GM13977 (cell line): Measurements from ENCODE around the gene RAP1GDS1.

Source experiments
- DNase-seq: peaks from one replicate; pipeline ENCODE4 v3.0.0; 2012; ENCODE audit warnings: low spot score
- in situ Hi-C: fragments of 300-500 bp; cut with MboI; formaldehyde crosslinking; loops from one replicate; pipeline ENCODE4 v1.12.0; 2022; ENCODE audit warnings: low sequenced_read_pairs, low pct_unique_long_range_greater_than_20kb, mixed read lengths, inconsistent platforms; ENCODE audit not compliant: unreplicated experiment
- TF ChIP-seq, protein P1 (sequence below): IDR thresholded peaks from 2 replicates; pipeline ENCODE4 v1.5.1; 2012; ENCODE audit warnings: mild to moderate bottlenecking, control low read depth; ENCODE audit not compliant: insufficient read depth; ENCODE audit errors: extremely low read depth, missing control alignments

The RAP1GDS1 gene

DNA sequence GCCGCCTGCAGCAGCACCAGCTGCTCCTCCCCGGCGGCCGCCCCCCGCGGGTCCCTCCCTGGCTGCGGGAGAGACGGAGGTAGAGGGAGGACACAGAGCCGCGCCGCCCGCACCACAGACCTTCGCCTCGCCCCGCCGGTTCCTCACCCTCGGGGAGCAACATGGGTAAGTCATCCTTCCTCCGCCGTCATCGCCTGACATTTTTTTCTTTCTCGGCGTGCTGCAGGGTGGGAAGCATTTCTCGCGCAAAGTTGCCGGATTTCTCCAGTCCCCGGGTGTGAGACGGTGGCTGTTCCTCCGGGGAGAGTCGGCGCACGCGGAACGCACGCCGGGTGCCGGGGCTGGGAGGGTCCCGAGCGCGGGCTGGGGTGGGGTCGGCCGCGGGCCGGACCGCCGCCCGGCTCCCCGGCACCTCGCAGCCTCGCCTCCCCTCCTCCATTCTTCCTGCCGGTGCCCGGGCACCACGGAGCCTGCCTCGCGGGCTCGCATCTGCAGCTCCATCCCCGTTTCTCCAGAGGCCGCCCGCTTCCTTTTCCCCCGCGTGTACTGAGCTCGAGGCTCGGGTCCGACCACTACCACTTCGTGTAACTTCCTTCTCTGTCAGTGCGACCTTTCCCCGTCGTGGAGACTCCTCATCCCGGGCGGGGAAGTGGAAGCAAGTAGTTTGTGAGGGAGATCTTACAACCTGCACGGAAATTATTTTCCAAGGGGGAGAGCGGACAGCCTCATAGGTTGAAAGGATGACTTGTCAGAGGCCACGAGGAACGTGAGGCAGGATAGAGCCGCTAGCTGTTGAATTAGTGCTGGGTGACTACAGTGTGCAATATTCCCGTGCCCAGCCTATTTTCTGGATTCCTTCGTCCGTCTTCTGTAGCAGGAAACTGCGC lies 464 bp downstream of the RAP1GDS1 start:
- DNase-seq: peak; percentile 20
- in situ Hi-C loops: no loop called here
- TF ChIP-seq, protein P1, sequence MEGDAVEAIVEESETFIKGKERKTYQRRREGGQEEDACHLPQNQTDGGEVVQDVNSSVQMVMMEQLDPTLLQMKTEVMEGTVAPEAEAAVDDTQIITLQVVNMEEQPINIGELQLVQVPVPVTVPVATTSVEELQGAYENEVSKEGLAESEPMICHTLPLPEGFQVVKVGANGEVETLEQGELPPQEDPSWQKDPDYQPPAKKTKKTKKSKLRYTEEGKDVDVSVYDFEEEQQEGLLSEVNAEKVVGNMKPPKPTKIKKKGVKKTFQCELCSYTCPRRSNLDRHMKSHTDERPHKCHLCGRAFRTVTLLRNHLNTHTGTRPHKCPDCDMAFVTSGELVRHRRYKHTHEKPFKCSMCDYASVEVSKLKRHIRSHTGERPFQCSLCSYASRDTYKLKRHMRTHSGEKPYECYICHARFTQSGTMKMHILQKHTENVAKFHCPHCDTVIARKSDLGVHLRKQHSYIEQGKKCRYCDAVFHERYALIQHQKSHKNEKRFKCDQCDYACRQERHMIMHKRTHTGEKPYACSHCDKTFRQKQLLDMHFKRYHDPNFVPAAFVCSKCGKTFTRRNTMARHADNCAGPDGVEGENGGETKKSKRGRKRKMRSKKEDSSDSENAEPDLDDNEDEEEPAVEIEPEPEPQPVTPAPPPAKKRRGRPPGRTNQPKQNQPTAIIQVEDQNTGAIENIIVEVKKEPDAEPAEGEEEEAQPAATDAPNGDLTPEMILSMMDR: no peak

DNA sequence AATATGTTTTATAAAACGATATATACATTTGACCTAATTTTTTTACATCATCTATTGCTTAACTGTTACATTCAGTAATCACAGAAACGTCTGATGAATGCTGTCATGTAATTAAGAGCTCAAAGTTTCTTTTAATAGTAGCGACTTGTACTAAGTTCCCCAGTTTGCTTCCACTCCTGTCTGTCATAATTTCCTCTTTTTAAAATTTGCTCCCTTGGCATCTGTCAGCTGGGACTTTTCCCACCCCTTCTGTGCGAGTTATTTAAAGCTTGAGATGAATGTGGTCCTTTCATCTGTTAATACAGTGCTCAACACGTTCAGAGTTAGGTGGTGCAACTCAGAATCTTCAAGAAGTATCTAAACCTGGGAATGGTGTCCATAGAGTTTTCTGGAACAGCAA lies 1.2 kb downstream of the RAP1GDS1 start:
- TF ChIP-seq, protein P1: no peak
- no peak for DNase-seq
- in situ Hi-C loops: no loop called here

DNA sequence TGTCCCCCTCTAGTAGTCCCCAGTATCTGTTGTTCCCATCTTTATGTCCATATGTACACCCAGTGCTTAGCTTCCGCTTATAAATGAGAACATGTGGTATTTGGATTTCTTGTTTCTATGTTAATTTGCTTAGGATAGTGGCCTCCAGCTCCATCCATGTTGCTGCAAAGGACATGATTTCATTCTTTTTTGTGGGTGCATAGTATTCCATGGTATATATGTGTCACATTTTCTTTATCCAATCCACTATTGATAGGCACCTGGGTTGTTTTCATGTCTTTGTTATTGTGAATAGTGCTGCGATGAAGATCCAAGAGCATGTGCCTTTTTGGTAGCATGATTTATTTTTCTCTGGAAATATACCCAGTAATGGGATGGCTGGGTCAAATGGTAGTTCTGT lies 6.3 kb downstream of the RAP1GDS1 start:
- in situ Hi-C loops: no loop called here
- TF ChIP-seq, protein P1: no peak
- DNase-seq: no peak

DNA sequence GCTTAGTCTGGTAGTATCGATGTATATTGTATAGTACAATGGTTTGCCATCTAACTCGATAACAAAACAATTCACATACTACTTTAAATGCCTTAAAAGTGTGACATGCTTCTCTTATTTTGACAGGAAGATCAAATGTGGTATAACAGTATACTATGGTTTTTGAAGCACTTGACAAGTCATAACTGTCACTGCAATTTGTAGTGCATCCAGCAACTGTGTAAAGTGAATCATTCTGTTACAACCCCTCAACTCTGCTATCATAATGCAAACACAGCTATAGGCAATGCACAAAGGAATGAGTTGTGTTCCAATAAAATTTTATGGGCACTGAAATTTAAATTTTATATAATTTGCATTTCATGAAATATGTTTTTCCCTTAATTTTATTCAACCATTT lies 14.0 kb downstream of the RAP1GDS1 start:
- DNase-seq: no peak
- TF ChIP-seq, protein P1: no peak
- in situ Hi-C loops: no loop called here

DNA sequence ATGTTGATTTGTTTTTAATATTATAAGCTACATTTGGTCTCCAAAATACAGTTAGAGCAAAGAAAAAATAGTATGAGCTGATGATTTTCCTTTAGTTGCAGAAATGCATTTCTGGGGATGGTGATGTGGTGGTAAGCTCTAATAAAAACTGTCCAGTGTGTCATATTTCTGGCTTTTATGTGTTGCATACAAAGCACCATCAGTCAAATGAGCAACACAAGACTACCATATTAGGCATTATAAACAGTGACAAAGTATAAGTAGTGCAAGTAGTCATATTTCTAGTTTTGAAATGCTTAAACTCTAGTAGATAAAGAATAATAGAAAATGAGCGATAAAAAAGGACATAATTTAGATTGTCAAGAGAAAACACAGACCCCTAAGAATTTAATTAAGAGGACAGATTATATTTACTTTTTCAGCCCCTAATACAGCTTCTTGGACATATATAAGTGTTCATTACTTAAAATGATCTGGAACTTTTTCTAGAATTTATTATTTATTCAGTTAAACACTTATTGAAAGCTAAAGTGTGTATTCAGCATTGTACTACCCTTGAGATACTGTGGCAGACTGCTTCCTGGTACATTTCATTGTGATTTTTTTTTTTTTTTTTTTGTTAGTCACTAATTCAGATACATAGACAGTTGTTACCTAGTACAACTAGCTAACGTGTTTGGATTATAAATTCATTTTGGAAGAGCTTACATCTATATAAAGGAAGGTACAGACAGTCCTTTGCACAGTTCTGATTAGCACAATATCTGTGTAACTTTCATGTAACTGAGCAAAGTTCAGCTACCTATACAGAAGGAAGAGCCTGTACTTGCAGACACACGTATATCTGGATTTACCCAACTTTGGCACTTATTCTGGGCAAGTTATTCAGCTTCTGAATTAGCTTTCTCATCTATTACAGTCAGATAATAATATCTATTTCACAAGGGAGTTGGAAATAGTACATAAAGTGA lies 22.3 kb downstream of the RAP1GDS1 start:
- in situ Hi-C loops: no loop called here
- TF ChIP-seq, protein P1: no peak
- DNase-seq: no peak

DNA sequence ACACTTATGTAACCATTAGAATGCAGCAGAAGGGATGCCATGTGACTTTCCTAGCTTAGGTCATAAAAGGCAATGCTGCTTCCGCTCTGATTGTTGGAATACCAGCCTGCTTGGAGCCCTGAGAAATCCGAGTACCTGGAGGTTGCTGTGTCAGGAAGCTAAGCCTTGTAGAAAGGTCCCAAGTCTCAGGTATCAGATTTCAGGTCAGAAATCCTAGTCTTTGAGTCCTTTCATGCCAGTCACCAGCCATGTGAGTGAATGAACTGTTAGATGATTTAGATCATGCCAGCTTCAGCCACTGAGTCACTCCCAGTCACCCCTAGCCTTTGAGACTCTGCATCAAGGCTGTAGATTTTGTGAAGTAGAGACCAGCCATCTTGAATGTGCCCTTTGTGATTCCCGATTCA lies 23.5 kb downstream of the RAP1GDS1 start:
- TF ChIP-seq, protein P1: no peak
- no peak for DNase-seq
- in situ Hi-C loops: no loop called here
